Gastrocnemius medialis (tissue), 4 donors: ENCODE results near the gene ENDOU. TPM values are rescaled to one million over a fixed set of nuclear protein-coding genes. Genes with fewer than 3 reads are reported as not detected.

Experiments used
- ATAC-seq, 2 donors: fragments of 150-250 bp; one replicate each; pipeline ENCODE4 v1.9.1; 2016
- DNase-seq, 2 donors: peaks; one replicate each; pipeline ENCODE4 v3.0.0-alpha.2; 2019
- H3K27ac ChIP-seq, 4 donors: fragments of 200-600 bp; sonication (generic); 1 replicate in 1 of 4; 2 replicates in 3 of 4; pipeline ENCODE4 v1.5.1; 2016 to 2018; ENCODE audit warnings: mild to moderate bottlenecking in 2 of 4, moderate library complexity in 1 of 4
- H3K27me3 ChIP-seq, 3 donors: fragments of 200-600 bp; sonication (generic) in 2 of 3; 1 replicate in 1 of 3; 2 replicates in 2 of 3; pipeline versions ENCODE4 v1.5.1 to v1.6.0; 2016 to 2019; ENCODE audit warnings: mild to moderate bottlenecking in 1 of 3, moderate library complexity in 1 of 3
- H3K36me3 ChIP-seq, 2 donors: fragments of 200-600 bp; sonication (generic) in 1 of 2; one replicate each; pipeline ENCODE4 v1.5.1; 2017 to 2018
- H3K4me1 ChIP-seq, 2 donors: fragments of 200-600 bp; sonication (generic) in 1 of 2; one replicate each; pipeline ENCODE4 v1.5.1; 2016 to 2017; ENCODE audit warnings: mild to moderate bottlenecking in 2 of 2
- H3K4me3 ChIP-seq, 4 donors: fragments of 200-600 bp; sonication (generic) in 3 of 4; 1 replicate in 1 of 4; 2 replicates in 3 of 4; pipeline ENCODE4 v1.5.1; 2016 to 2019; ENCODE audit warnings: mild to moderate bottlenecking in 2 of 4
- H3K9me3 ChIP-seq, 3 donors: fragments of 200-600 bp; sonication (generic) in 2 of 3; 1 replicate in 1 of 3; 2 replicates in 2 of 3; pipeline ENCODE4 v1.5.1; 2016 to 2019
- POLR2A ChIP-seq, 2 donors: fragments of 450-650 bp; IDR thresholded peaks; one replicate each; pipeline ENCODE4 v1.6.1; 2017; ENCODE audit warnings: antibody characterized with exemption in 2 of 2, mild to moderate bottlenecking in 2 of 2, moderate library complexity in 2 of 2
- in situ Hi-C, 4 donors: fragments of 200-750 bp; cut with MboI; loops; one replicate each; pipeline versions ENCODE4 v1.15.0 to v1.8.0; 2017; ENCODE audit warnings: low sequenced_read_pairs in 4 of 4
- intact Hi-C: fragments of 100-400 bp; cut with DNase I; formaldehyde crosslinking; loops from one replicate; pipeline ENCODE4 v1.15.1; 2023; ENCODE audit warnings: low total_unique reads
- total RNA-seq, 4 donors: library from RNA; depleted of rRNA; stranded (reverse); fragments of >200 nt; gene quantifications; one replicate each; pipeline versions ENCODE4 v1.1.0 to v1.2.3, GENCODE V29; 2016
- TF ChIP-seq, protein P1 (sequence below), 5 experiments: fragments of 450-650 bp in 3 of 5; fragments of 200-600 bp in 2 of 5; sonication (generic) in 2 of 5; IDR thresholded peaks in 4 of 5; conservative IDR thresholded peaks in 1 of 5; 1 replicate in 4 of 5; 2 replicates in 1 of 5; pipeline ENCODE4 v1.5.1; 2016 to 2019; ENCODE audit warnings: antibody characterized with exemption in 5 of 5, mild to moderate bottlenecking in 3 of 5, moderate library complexity in 3 of 5

ENDOU gene
- total RNA-seq, 4 donors from 2014 or later, result 0.16 TPM; not detected in 3

GRCh38 chr12:47705566-47706425 is 19.5 kb downstream of the ENDOU start, which contains the start of gene RPAP3:
RPAP3 (minus strand) TSS chr12:47706030; CDS start chr12:47702840, 3,190 bp downstream.
- ATAC-seq (peak; percentile 97), DNase-seq (peak; percentile 93 to 96)
- TF ChIP-seq POLR2A (IDR thresholded peaks at IDR 0.05), result peak; percentile 67 to 75
- TF ChIP-seq, protein P1, sequence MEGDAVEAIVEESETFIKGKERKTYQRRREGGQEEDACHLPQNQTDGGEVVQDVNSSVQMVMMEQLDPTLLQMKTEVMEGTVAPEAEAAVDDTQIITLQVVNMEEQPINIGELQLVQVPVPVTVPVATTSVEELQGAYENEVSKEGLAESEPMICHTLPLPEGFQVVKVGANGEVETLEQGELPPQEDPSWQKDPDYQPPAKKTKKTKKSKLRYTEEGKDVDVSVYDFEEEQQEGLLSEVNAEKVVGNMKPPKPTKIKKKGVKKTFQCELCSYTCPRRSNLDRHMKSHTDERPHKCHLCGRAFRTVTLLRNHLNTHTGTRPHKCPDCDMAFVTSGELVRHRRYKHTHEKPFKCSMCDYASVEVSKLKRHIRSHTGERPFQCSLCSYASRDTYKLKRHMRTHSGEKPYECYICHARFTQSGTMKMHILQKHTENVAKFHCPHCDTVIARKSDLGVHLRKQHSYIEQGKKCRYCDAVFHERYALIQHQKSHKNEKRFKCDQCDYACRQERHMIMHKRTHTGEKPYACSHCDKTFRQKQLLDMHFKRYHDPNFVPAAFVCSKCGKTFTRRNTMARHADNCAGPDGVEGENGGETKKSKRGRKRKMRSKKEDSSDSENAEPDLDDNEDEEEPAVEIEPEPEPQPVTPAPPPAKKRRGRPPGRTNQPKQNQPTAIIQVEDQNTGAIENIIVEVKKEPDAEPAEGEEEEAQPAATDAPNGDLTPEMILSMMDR (IDR thresholded peaks at IDR 0.05 in 4 of 5, conservative IDR thresholded peaks at IDR 0.05 in 1 of 5), result peak; percentile 71 to 84 (median 80)
- peak within 1 kb of the TSS; percentile 72 to 84 (median 80) for H3K4me3 ChIP-seq
- peaks cover 9 to 18% of the 10 kb centered on the region in 2 donors for H3K4me1 ChIP-seq
- no peaks in the 10 kb centered on the region for H3K27me3 ChIP-seq
- no peaks in the 10 kb centered on the region for H3K9me3 ChIP-seq
- intact Hi-C loops, result loop anchor here (5.0 to 10.0 kb wide), 2 partner anchors 402 to 671 kb away; partner anchors contain the start of gene SENP1
- peak within 1 kb of the TSS; percentile 88 to 90 (median 90) for H3K27ac ChIP-seq
- in situ Hi-C loops, result no loop called here
- H3K36me3 ChIP-seq, result peaks cover 0 to 5% of the 10 kb centered on the region in 2 donors

GRCh38 chr12:47705229-47705565 is 20.1 kb downstream of the ENDOU start:
- H3K27ac ChIP-seq, result peak overlapping the region; percentile 88 to 90 (median 90)
- intact Hi-C loops, result loop anchor here (5.0 to 10.0 kb wide), 2 partner anchors 402 to 670 kb away; partner anchors contain the start of gene SENP1
- H3K36me3 ChIP-seq, result peaks cover 0 to 11% of the 10 kb centered on the region in 2 donors
- in situ Hi-C loops, result no loop called here
- TF ChIP-seq, protein P1 (IDR thresholded peaks at IDR 0.05 in 4 of 5, conservative IDR thresholded peaks at IDR 0.05 in 1 of 5), result no peak
- TF ChIP-seq POLR2A (IDR thresholded peaks at IDR 0.05), result no peak
- peaks cover 9 to 18% of the 10 kb centered on the region in 2 donors for H3K4me1 ChIP-seq
- H3K9me3 ChIP-seq, result no peaks in the 10 kb centered on the region
- DNase-seq (no peak), ATAC-seq (no peak)
- peak overlapping the region; percentile 72 to 84 (median 80) for H3K4me3 ChIP-seq
- H3K27me3 ChIP-seq, result no peaks in the 10 kb centered on the region

- intact Hi-C loops (loop anchor here (5.0 to 10.0 kb wide), 2 partner anchors 403 to 670 kb away; partner anchors contain the start of gene SENP1), in situ Hi-C loops (no loop called here)
- H3K4me1 ChIP-seq, result peaks cover 9 to 18% of the 10 kb centered on the region in 2 donors
- H3K4me3 ChIP-seq, result peak overlapping the region in 3 of 4 donors; percentile 72 to 84 (median 83)
- DNase-seq (no peak), ATAC-seq (no peak)
- H3K9me3 ChIP-seq, result no peaks in the 10 kb centered on the region
- peak overlapping the region in 1 of 4 donors; percentile 90 for H3K27ac ChIP-seq
- no peaks in the 10 kb centered on the region for H3K27me3 ChIP-seq
- TF ChIP-seq POLR2A (IDR thresholded peaks at IDR 0.05), result no peak
- TF ChIP-seq, protein P1 (IDR thresholded peaks at IDR 0.05 in 4 of 5, conservative IDR thresholded peaks at IDR 0.05 in 1 of 5), result no peak
- peaks cover 0 to 14% of the 10 kb centered on the region in 2 donors for H3K36me3 ChIP-seq
Observed at GRCh38 chr12:47704719-47705118, 20.6 kb downstream of the ENDOU start.

DNA sequence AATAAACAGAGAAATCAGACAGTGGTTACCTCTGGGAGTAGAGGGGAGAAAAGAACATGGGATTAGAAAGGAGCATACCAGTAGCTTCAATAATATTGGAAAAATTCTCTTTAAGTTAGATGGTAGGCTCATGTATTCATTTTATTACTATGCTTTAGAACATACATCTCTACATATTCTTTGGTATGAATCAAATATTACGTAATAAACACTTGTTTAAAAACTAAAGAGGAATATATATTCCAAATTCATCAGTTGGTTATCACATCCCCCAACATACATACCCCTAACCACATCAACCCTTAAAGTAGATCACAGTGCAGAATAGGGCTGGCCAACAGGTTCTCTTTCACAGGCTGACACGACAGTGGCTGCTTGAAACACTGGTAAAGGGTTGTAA is 25.0 kb downstream of the ENDOU start:
- peaks cover 0 to 7% of the 10 kb centered on the region in 2 donors for H3K4me1 ChIP-seq
- peaks cover 0 to 14% of the 10 kb centered on the region in 2 donors for H3K36me3 ChIP-seq
- in situ Hi-C loops (no loop called here), intact Hi-C loops (loop anchor here (10.0 kb wide), 1 partner anchor 665 kb away; no protein-coding TSS in a partner anchor)
- TF ChIP-seq, protein P1 (IDR thresholded peaks at IDR 0.05 in 4 of 5, conservative IDR thresholded peaks at IDR 0.05 in 1 of 5), result no peak
- TF ChIP-seq POLR2A (IDR thresholded peaks at IDR 0.05), result no peak
- DNase-seq, result no peak
- no peak overlapping the region for H3K4me3 ChIP-seq
- H3K27ac ChIP-seq, result no peak overlapping the region
- no peak for ATAC-seq
- no peaks in the 10 kb centered on the region for H3K27me3 ChIP-seq
- no peaks in the 10 kb centered on the region for H3K9me3 ChIP-seq
